ENCODE measurements around the gene PYM1.
"Not testable (repeated sequence)": the region's sequence is repeated elsewhere in the genome, so short reads cannot be mapped to it uniquely, and the experiment has no call there.

Gene PYM1

GRCh38 chr12:55908726-55909512 lies 18.8 kb downstream of the PYM1 start:
- DNase-seq (ENCODE audit: low spot score) = peak; percentile 50

DNA sequence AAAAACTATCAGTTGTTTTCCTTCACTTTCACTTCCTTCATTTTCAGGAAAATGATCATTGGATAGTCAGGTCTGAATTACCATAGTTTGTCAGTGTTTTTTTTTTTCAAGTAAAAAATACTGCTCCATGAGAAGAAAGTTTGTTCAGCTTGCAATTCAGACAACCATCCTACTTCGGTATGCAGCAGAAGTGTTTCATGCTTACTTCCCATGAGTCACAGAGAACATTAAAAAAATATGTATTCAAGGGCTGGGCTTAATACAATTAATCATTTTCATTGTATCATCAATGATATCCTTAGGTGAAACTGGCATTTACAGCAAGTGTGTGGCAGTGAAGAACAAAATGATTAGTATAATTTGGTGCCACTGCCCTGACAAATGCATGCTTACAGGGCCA lies 21.6 kb downstream of the PYM1 start:
- DNase-seq (ENCODE audit: low spot score) = peak; percentile 52

DNA sequence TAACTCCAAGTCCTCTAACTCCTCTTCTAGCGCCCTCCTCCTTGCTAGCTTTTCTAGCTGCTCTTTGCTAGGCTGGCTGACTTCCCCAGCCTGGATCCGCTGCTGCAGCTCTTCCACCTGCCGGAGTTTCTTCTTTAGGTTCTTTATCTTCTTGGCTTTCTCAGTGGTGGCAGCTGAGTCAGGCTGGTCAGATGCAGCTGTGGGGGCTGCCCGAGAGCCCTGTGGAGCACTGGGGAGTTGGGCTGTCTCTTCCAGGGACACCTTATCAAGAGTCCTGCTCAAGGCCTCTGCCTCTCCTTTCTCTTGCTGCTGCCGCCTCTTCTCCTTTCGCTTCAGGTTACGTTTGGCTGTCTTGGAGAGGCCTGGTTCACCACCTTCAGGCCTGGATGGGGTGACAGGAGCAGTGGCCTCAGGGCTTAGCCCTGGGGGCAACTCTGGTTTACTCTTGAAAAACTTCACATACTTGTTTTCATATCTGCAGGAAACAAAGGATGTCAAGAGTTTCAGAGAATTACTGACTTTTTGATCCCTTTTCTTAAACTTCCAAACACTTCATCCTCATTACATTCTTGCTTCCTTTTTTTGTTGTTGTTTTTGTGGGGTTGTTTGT lies 25.7 kb downstream of the PYM1 start:
- DNase-seq (ENCODE audit: low spot score) = no peak

GRCh38 chr12:55899082-55899481 lies 28.6 kb downstream of the PYM1 start:
- peak; percentile 42 for DNase-seq (ENCODE audit: low spot score)

DNA sequence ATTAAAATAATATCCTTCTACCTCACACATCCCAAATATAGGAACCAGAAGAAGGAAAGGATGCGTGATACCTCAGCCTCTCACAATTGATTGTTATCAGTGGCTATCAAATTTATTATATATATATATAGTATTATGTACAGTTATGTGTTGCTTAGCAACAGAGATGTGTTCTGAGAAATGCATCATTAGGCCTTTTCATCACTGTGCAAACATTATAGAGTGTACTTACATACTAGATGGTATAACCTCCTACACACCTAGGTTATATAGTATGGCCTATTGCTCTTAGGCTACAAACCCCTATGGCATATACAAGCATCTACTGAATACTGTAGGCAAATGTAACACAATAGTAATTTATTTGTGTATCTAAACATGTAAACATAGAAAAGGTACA lies 34.0 kb downstream of the PYM1 start:
- DNase-seq (ENCODE audit: low spot score) = no peak

- DNase-seq (ENCODE audit: low spot score) = no peak
These were observed 36.4 kb downstream of the PYM1 start for GRCh38 chr12:55891310-55891709.

- DNase-seq (ENCODE audit: low spot score) = no peak
These were observed 42.6 kb downstream of the PYM1 start for GRCh38 chr12:55885113-55885512.

DNA sequence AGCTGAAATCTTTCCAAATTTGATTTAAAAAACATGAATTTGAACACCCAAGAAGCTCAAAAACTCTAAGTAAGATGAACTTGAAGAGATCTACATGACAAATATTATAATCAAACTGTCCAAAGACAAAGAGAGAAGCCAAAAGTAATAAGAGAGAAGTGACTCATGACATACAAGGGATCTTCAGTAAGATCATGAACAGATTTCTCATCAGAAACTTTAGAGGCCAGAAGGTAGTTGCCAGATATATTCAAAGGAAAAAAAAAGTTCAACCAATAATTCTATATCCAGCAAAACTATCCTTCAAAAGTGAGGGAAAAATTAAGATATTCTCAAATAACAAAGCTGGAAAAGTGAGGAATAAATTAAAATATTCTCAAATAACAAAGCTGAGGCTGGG lies 49.9 kb downstream of the PYM1 start:
- no peak for DNase-seq (ENCODE audit: low spot score)

- no peak for DNase-seq (ENCODE audit: low spot score)
These were observed 51.8 kb downstream of the PYM1 start for GRCh38 chr12:55875704-55876467.

- DNase-seq (ENCODE audit: low spot score) = no peak
These were observed 53.3 kb downstream of the PYM1 start for GRCh38 chr12:55874443-55874842.

DNA sequence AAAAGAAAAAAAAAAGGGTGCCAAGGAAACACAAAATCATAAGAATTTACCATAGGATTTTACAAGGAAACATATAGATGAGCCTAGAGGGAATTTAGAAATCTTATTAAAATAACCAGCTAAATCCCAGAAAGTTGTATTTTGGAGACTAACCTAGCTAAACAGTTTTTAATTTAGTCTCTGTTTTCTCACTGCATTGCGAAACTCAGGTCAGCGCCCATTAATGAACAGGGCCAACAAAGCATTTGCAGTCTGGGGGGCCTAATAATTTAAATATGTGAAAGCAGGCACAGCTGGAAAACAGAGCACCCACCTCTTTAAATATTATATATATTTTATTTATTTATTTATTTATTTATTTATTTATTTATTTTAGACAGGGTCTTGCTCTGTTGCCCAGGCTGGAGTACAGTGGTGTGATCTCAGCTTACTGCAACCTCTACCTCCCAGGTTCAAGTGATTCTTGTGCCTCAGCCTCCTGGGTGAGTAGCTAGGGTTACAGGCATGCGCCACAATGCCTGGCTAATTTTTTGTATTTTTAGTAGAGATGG lies 61.2 kb downstream of the PYM1 start:
- DNase-seq (ENCODE audit: low spot score) = not testable (repeated sequence)

- DNase-seq (ENCODE audit: low spot score) = no peak
These were observed 62.4 kb downstream of the PYM1 start for GRCh38 chr12:55865327-55865726.

GRCh38 chr12:55862931-55863330 lies 64.8 kb downstream of the PYM1 start:
- DNase-seq (ENCODE audit: low spot score) = not testable (repeated sequence)

- no peak for DNase-seq (ENCODE audit: low spot score)
These were observed 65.4 kb downstream of the PYM1 start for GRCh38 chr12:55862286-55862685.

GRCh38 chr12:55861871-55862270 lies 65.8 kb downstream of the PYM1 start:
- no peak for DNase-seq (ENCODE audit: low spot score)

- DNase-seq (ENCODE audit: low spot score) = no peak
These were observed 66.3 kb downstream of the PYM1 start for GRCh38 chr12:55861396-55861795.

DNA sequence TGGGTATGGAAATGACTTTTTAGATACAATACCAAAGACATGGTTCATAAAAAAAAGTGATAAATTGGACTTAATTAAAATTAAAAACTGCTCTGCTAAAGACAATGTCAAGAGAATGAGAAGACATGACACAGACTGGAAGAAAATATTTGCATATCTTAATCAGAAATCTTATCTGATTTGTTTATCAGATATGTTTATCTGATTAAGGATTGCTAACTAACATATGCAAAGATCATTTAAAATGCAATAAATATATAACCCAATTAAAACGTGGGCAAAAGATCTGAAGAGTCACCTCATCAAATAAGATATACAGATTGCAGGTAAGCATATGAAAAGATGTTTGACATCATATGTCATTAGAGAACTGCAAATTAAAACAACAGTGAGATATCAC lies 75.0 kb downstream of the PYM1 start:
- no peak for DNase-seq (ENCODE audit: low spot score)
